ENCODE data around the gene KCTD7. TPM values are rescaled to one million over a fixed set of nuclear protein-coding genes. Genes with fewer than 3 reads are reported as not detected.

Gene KCTD7
- total and polyA plus RNA-seq, 2 experiments from 2014 or later: 13.5 to 23.6 TPM

GRCh38 chr7:66664590-66665293 is 36.1 kb downstream of the KCTD7 start:
- no peaks in the 10 kb centered on the region for H3K36me3 ChIP-seq
- H3K27ac ChIP-seq: no peak overlapping the region
- no peaks in the 10 kb centered on the region for H3K9me3 ChIP-seq (ENCODE audit: low read depth)
- no peak overlapping the region for H3K4me3 ChIP-seq
- TF ChIP-seq CTCF (IDR thresholded peaks at IDR 0.05; ENCODE audit: low read depth, low read length): no peak
- no peak for DNase-seq (ENCODE audit: low read depth in 1 of 2, low spot score in 1 of 2)
- no peaks in the 10 kb centered on the region for H3K4me1 ChIP-seq (ENCODE audit: low read depth)
- no peaks in the 10 kb centered on the region for H3K27me3 ChIP-seq

GRCh38 chr7:66666313-66666952 is 37.8 kb downstream of the KCTD7 start:
- DNase-seq (ENCODE audit: low read depth in 1 of 2, low spot score in 1 of 2): no peak
- no peaks in the 10 kb centered on the region for H3K9me3 ChIP-seq (ENCODE audit: low read depth)
- H3K27ac ChIP-seq: no peak overlapping the region
- TF ChIP-seq CTCF (IDR thresholded peaks at IDR 0.05; ENCODE audit: low read depth, low read length): no peak
- H3K36me3 ChIP-seq: no peaks in the 10 kb centered on the region
- no peaks in the 10 kb centered on the region for H3K4me1 ChIP-seq (ENCODE audit: low read depth)
- no peak overlapping the region for H3K4me3 ChIP-seq
- no peaks in the 10 kb centered on the region for H3K27me3 ChIP-seq

DNA sequence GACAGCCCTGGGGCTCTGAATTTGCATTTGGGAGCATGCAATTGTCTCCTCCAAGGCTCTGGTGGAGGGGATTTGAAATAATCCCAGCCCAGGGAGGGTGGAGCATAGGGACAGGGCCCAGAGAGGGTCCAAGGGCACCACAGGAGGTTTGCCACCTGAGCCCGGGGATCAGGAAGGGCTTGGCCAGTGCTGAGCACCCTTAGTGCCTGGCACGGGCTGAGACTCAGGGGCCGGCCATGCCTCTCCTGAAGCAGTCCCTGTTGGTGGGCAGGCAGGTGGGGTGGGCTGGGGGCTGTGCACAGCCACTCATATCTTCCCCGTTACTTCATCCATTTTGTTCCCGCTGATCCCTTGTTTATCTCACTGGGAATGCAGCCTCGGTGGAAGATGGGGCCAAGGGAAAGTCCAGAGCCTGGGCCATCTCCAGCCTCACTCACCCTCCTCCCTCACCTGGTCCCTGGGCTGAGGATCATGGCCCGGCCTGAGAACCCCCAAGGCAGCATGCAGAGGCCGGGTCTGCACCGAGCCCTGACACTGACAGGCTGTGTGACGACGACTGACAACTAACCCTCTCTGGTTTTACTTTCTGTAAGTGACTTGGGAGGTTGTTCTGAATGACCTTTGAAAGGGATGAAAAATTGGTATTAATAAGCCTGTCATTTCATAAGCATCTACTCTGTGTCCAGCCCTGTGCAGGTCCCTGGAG is 38.5 kb downstream of the KCTD7 start:
- DNase-seq (ENCODE audit: low read depth in 1 of 2, low spot score in 1 of 2): no peak
- no peak overlapping the region for H3K27ac ChIP-seq
- no peak for TF ChIP-seq CTCF (IDR thresholded peaks at IDR 0.05; ENCODE audit: low read depth, low read length)
- H3K4me1 ChIP-seq (ENCODE audit: low read depth): no peaks in the 10 kb centered on the region
- no peaks in the 10 kb centered on the region for H3K9me3 ChIP-seq (ENCODE audit: low read depth)
- H3K27me3 ChIP-seq: no peaks in the 10 kb centered on the region
- no peaks in the 10 kb centered on the region for H3K36me3 ChIP-seq
- H3K4me3 ChIP-seq: no peak overlapping the region

DNA sequence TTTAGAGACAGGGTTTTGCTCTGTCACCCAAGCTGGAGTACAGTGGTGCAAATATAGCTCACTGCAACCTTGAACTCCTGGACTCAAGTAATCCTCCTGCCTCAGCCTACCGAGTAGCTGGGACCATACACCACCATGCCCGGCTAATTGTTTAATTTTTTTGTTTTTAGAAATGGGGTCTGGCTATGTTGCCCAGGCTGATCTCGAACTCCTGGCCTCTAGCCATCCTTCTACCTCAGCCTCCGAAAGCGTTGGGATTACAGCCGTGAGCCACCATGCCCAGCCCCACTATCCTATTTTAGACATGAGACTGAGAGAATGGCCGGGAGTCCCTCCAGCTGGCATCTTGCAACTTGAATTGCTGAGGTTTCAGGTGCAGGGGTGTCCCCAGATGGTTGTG is 39.4 kb downstream of the KCTD7 start:
- Histone ChIP-seq H3K36me3 (no peaks in the 10 kb centered on the region), H3K4me1 (ENCODE audit: low read depth) (no peaks in the 10 kb centered on the region), H3K4me3 (no peak overlapping the region), H3K27me3 (no peaks in the 10 kb centered on the region), H3K27ac (no peak overlapping the region), H3K9me3 (ENCODE audit: low read depth) (no peaks in the 10 kb centered on the region)
- no peak for TF ChIP-seq CTCF (IDR thresholded peaks at IDR 0.05; ENCODE audit: low read depth, low read length)
- DNase-seq (ENCODE audit: low read depth in 1 of 2, low spot score in 1 of 2): no peak

GRCh38 chr7:66668677-66669076 is 40.0 kb downstream of the KCTD7 start:
- no peak for DNase-seq (ENCODE audit: low read depth in 1 of 2, low spot score in 1 of 2)
- no peaks in the 10 kb centered on the region for H3K27me3 ChIP-seq
- H3K4me1 ChIP-seq (ENCODE audit: low read depth): no peaks in the 10 kb centered on the region
- H3K9me3 ChIP-seq (ENCODE audit: low read depth): no peaks in the 10 kb centered on the region
- no peak for TF ChIP-seq CTCF (IDR thresholded peaks at IDR 0.05; ENCODE audit: low read depth, low read length)
- H3K27ac ChIP-seq: no peak overlapping the region
- H3K4me3 ChIP-seq: no peak overlapping the region
- no peaks in the 10 kb centered on the region for H3K36me3 ChIP-seq
